A549 (cell line): ENCODE measurements around the gene KRT72.

Experiments
- CHD2 ChIP-seq: fragments of 150-350 bp; IDR thresholded peaks from 2 replicates; pipeline ENCODE4 v1.6.1; 2014; ENCODE audit warnings: low read length; ENCODE audit not compliant: partially characterized antibody
- CTCF ChIP-seq: fragments of >200 bp; sonication (Bioruptor Twin); formaldehyde crosslinking; IDR thresholded peaks from 3 replicates; pipeline ENCODE4 v1.5.1; 2016
- EHMT2 ChIP-seq: fragments of 200-600 bp; sonication (generic); IDR thresholded peaks from 2 replicates; pipeline ENCODE4 v1.6.1; 2016; ENCODE audit warnings: antibody characterized with exemption, low read depth, mild to moderate bottlenecking, moderate library complexity
- ELK1 ChIP-seq: fragments of 150-350 bp; IDR thresholded peaks from 2 replicates; pipeline ENCODE4 v1.6.1; 2014; ENCODE audit warnings: low read depth, mild to moderate bottlenecking, low read length
- EP300 ChIP-seq, 2 experiments: fragments of >200 bp; sonication (Bioruptor Twin); formaldehyde crosslinking; IDR thresholded peaks; 2 replicates in 1 of 2; 3 replicates in 1 of 2; pipeline ENCODE4 v1.6.1; 2016 to 2017
- KDM5A ChIP-seq: fragments of 200-600 bp; sonication (generic); IDR thresholded peaks from 2 replicates; pipeline ENCODE4 v1.6.1; 2016; ENCODE audit warnings: antibody characterized with exemption, mild to moderate bottlenecking
- MAFK ChIP-seq: fragments of 450-650 bp; IDR thresholded peaks from 2 replicates; pipeline ENCODE4 v1.6.1; 2014; ENCODE audit not compliant: partially characterized antibody
- MAX ChIP-seq: IDR thresholded peaks from 2 replicates; pipeline ENCODE4 v1.6.1; 2012
- POLR2A ChIP-seq: IDR thresholded peaks from 2 replicates; pipeline ENCODE4 v1.6.1; 2012; ENCODE audit warnings: mild to moderate bottlenecking, low read length
- SMC3 ChIP-seq: fragments of >200 bp; sonication (Bioruptor Twin); formaldehyde crosslinking; IDR thresholded peaks from 3 replicates; pipeline ENCODE4 v1.6.1; 2018; ENCODE audit warnings: inconsistent platforms

GRCh38 chr12:52581066-52581465, 20.2 kb downstream of the KRT72 start:
- TF ChIP-seq CTCF (no peak), SMC3 (no peak), ELK1 (no peak), POLR2A (no peak), EP300 (IDR thresholded peaks at IDR 0.05) (no peak), KDM5A (no peak), MAX (no peak), MAFK (no peak), EHMT2 (no peak), CHD2 (no peak)
